GM23338 (cell line): ENCODE measurements around the gene GTF2A1.

Source experiments
- POLR2AphosphoS5 ChIP-seq: IDR thresholded peaks from 2 replicates; pipeline ENCODE4 v1.6.1; 2016; ENCODE audit warnings: antibody characterized with exemption, low read depth
- TF ChIP-seq, protein P1 (sequence below), 2 experiments: fragments of 200-600 bp in 1 of 2; sonication (generic) in 1 of 2; conservative IDR thresholded peaks; 2 replicates each; pipeline versions ENCODE4 v1.5.1 to v1.6.1; 2016 to 2017; ENCODE audit warnings: antibody characterized with exemption in 2 of 2, low read depth in 2 of 2, mild to moderate bottlenecking in 2 of 2, moderate library complexity in 1 of 2

GRCh38 chr14:81127785-81128184 is 93.0 kb downstream of the GTF2A1 start:
- TF ChIP-seq, protein P1, sequence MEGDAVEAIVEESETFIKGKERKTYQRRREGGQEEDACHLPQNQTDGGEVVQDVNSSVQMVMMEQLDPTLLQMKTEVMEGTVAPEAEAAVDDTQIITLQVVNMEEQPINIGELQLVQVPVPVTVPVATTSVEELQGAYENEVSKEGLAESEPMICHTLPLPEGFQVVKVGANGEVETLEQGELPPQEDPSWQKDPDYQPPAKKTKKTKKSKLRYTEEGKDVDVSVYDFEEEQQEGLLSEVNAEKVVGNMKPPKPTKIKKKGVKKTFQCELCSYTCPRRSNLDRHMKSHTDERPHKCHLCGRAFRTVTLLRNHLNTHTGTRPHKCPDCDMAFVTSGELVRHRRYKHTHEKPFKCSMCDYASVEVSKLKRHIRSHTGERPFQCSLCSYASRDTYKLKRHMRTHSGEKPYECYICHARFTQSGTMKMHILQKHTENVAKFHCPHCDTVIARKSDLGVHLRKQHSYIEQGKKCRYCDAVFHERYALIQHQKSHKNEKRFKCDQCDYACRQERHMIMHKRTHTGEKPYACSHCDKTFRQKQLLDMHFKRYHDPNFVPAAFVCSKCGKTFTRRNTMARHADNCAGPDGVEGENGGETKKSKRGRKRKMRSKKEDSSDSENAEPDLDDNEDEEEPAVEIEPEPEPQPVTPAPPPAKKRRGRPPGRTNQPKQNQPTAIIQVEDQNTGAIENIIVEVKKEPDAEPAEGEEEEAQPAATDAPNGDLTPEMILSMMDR (conservative IDR thresholded peaks at IDR 0.05; ENCODE audit: low read depth in 2 of 2), result no peak
- TF ChIP-seq POLR2AphosphoS5, result no peak
